NCI-H460 (cell line): Measurements from ENCODE around the gene PCDH20. TPM values are rescaled to one million over a fixed set of nuclear protein-coding genes. Genes with fewer than 3 reads are reported as not detected.
"Not testable (repeated sequence)": the region's sequence is repeated elsewhere in the genome, so short reads cannot be mapped to it uniquely, and the experiment has no call there.

Source experiments
- DNase-seq: peaks from one replicate; pipeline ENCODE4 v3.0.0-alpha.2; 2016; ENCODE audit warnings: low read depth; ENCODE audit errors: extremely low read depth
- polyA plus RNA-seq: library from polyadenylated mRNA; depleted of rRNA; stranded (reverse); fragments of >200 nt; gene quantifications from 2 replicates; pipeline ENCODE4 v1.2.3, GENCODE V29; 2014; cell fraction: nucleus; rRNA removed
- total RNA-seq: library from RNA; depleted of rRNA; stranded (reverse); fragments of >200 nt; shearing (Covaris generic); gene quantifications from 2 replicates; pipeline ENCODE4 v1.2.3, GENCODE V29; 2014; rRNA removed

PCDH20 gene
- total RNA-seq = 4.3 and 4.5 TPM in 2 replicates
- 4.3 and 4.6 TPM in 2 replicates for polyA plus RNA-seq

DNA sequence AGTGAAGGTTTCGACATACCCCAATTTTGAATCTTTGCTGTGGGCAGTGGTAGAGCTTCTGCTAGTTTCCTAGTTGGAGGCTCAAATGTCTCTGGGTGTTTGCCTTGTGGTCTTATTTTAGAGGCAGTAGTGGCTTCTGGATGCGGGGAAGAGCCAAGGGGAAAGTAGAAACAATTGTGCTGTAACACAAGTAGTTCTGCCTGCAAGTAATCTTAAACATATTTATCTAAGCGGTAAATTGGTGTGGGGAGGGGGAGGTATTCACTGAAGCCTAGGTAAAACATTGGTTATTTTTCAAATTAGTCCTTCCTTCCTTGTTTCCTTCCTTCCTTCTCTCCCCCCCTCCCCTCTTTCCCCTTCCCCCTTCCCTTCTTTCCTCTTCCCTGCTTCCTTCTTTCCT, at the start of gene PCDH20:
Gene PCDH20, minus strand, starts transcription at position 101 of the 400 bp plus-strand sequence. CDS start 691 bp downstream, outside the sequence.
- DNase-seq = no peak

DNA sequence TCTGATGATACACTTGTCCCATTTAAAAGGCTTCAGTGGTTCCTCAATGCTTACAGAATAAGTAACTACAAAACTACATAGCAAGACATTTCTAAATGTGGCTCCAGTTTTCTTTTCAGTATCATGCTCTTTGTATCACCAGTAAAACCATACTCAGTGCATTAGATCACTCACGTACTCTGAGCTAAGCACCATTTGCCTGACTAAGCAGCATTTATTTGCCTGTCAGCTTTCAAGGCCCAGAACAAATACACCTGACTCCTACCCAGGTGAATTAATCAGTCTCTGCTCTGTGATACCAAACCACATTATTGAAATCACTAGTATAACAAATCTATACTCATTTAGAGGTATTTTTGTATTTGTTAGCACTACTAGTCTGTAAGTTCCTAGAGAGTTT, 47.4 kb upstream of the PCDH20 start:
- no peak for DNase-seq

DNA sequence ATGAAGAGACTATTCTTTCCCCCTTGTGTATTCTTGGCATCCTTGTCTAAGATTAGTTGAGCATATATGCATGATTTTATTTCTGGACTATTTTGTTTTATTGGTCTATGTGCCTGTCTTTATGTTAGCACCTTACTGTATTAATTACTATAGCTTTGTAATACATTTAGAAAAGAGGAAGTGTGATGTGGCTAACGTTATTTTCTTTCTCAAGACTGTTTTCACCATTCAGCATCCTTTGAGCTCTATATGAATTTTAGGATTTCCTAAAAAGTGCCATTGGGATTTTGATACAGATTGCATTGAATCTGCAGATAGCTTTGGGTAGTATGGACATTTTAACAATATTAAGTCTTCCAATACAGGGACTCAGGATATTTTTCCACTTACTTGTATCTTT, 37.5 kb upstream of the PCDH20 start:
- DNase-seq = no peak

DNA sequence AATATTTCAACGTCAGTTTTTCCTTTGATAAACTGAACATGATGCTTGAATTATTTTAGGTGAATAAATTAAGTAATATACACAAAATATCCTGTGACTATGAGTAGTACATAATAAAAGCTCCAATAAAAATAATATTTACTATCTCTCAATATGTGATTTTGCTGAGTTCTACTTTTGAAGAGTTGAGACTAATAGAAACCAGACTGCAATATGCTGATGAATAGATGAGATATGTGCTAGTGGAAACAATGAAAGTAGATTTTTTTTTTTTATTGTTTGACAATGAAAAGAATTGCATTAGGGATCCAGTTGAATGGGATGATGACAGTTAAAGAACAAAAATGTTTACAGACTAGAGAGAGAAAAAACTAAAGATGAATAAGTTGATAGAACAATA, 16.4 kb upstream of the PCDH20 start:
- DNase-seq = no peak

GRCh38 chr13:61423915-61424314, 8.3 kb upstream of the PCDH20 start:
- DNase-seq = no peak

DNA sequence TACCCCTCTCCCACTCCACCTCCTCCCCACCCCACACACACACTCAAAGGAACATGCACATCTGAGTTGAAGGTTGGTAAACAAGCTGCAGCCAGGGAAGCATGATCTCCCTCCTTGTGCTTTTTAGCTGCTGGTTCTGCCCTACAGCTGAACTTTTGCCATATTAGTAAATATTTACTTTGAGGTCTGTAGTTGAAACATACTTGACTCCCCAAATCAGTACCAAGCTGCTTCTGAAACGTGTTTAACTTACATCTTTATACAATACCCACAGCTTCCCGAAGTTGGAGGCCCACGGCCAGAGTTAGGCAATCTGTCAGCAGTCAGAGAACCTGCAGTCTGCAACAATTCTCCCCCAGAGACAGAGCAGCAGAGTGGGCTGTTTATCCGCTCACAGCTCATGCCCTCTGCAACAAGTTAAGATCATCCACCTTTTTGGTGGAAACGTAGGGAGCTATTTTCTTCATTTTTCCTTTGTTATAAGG, 1.5 kb upstream of the PCDH20 start:
- DNase-seq = no peak

GRCh38 chr13:61415058-61415721, 459 bp downstream of the PCDH20 start:
- peak; percentile 71 for DNase-seq

DNA sequence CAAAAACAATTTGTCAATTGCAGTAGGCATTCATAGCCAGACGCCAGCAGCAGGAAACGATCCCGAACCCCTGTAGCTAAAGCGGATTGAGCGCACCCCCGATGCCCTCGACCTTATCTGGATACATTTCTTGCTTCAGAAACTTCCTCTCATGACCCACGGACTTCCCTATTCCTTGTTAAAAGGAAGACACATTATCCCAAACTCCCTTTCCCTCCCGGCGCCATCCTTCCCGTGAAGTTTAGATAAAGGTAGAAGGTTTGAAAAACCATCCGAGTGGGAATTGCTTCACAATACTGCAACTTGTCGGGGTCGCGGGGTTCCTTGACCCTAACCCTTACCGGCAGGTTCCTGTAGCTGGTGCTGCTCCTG, 977 bp downstream of the PCDH20 start:
- DNase-seq = no peak

- DNase-seq = no peak
Measured at GRCh38 chr13:61413572-61414535, 1.8 kb downstream of the PCDH20 start.

DNA sequence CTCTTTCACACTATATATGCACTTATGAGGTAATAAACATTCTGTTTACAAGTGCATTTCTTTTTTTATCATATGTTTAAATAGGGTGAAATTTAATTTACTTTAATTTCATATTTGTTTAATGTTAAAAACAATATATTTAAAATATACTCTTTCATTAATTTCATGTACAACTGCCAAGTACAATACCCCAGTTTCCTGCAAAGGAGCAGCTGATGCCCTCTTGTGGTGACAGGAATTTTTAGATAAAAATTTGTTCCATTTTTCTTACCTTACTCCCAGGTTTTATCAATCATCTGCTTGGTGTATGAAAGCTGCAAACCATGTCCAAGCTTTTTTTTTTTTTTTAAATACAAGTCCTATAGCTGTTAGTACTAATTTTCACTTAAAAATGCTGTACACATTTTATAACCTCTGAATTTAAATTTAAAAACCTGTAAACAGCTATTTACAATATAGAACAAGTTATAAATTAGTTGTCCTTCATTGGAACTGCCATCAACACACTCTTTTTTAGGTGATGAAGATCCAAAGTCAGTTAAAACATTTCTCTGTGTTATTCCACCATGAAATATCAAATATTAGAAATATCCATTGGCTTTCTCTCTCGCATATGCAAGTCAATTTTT, 4.9 kb downstream of the PCDH20 start:
- DNase-seq = no peak

GRCh38 chr13:61410266-61410665, 5.4 kb downstream of the PCDH20 start:
- DNase-seq = no peak

DNA sequence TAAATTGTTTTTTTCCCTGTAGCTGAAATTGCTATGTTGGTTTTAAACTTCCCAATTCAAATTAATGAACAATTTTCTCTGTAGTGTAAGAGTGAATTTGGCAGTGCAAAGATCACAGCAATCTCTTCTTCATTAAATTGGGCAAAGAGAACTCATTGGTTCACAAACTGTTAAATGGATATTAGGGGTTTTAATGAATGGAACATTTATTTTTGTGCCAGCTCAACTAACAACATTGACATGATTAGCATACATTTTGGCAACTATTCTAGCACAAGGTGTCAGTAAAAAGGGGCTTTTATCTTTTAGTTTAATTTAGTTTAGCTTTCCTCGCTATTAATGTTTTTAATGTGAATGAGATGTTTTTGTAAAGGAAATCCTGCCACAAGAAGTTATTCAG, 7.1 kb downstream of the PCDH20 start:
- no peak for DNase-seq

DNA sequence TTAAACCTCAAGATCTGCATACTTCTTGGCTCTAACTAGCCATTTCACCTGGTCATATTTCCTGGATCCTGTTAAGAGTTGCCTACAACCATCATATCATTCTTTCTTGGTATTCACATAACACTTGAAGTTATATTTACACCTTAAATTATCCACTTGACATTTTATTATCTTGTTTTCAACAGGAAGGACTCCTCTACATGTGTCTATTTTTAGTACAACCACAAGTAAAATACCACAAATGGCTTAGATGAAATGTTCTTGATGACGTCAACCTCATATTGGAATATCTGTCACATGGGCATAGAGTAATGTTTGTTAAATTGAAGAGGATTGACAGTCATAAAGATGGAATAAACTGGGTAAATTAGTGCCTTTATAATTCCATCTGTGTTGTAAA, 9.4 kb downstream of the PCDH20 start:
- no peak for DNase-seq

DNA sequence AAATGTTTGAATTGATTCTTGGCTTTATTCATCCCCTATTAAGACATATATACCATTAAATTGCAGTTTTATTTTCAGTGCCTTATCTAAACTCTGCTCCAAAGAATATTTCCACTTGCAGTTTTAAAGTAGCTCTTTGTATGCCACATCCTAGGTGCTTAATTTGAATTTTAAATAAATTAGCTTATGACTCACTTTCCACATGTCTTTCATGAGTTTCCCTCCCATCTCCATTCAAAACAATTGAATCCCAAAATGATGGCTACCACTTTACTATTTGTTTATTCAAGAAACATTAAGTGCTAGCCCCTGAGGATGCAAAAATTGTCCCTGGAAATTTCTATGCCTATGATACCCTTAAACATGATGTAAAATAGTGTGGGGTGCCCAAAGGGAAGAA, 19.5 kb downstream of the PCDH20 start:
- no peak for DNase-seq

DNA sequence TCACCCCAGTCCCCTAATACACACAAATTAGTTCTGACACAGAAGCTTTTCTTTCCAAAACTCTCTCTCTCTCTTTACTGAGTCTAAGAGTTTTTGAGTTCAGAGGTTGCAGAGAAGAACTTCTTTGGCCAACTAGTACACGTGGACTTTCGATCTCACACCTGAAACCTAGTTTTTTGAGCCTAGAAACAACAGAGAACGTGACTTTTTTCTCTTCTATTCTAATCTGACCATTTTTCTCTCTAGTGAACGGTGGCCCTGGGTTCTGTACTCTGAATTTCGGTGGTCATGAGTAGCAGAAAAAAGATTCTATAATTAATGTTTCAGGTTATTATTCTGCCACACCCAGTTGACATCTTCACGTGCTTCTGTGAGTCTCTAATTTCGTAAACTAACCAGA, 24.2 kb downstream of the PCDH20 start:
- DNase-seq = no peak

- DNase-seq = no peak
Measured at GRCh38 chr13:61387694-61388093, 28.0 kb downstream of the PCDH20 start.

- DNase-seq = no peak
Measured at GRCh38 chr13:61383111-61383510, 32.5 kb downstream of the PCDH20 start.

DNA sequence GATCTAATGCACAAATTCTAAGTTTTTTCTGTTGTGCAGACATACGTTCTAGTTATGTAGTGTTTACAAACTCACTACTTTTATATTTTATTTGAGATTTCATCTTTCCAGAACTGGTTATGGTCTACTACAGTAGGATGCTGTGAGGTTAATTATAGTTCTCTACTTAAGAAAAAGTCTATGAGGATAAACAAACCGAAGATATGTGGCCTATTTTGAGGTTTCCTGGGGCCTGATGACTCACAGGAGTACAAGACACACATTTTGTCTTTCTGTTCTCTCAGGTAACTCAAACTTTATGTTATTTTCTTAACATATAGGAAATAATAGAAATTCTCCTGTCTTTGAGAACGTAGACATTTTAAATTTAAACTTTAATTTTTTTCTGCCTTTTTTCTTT, 45.1 kb downstream of the PCDH20 start:
- no peak for DNase-seq

GRCh38 chr13:61364690-61365089, 51.0 kb downstream of the PCDH20 start:
- not testable (repeated sequence) for DNase-seq

GRCh38 chr13:61362522-61362921, 53.1 kb downstream of the PCDH20 start:
- no peak for DNase-seq
